GM19467 (cell line): Measurements from ENCODE around the gene BIRC2.
"Not testable (repeated sequence)": the region's sequence is repeated elsewhere in the genome, so short reads cannot be mapped to it uniquely, and the experiment has no call there.

Source experiments
- ATAC-seq: cut with Tn5 transposase; IDR thresholded peaks from one replicate; pipeline ENCODE4 v1.9.1; 2021; ENCODE audit warnings: mild to moderate bottlenecking, moderate library complexity; ENCODE audit not compliant: unreplicated experiment

The BIRC2 gene

GRCh38 chr11:102322560-102322959 is 24.5 kb upstream of the BIRC2 start:
- no peak for ATAC-seq

GRCh38 chr11:102323542-102324251 is 23.3 kb upstream of the BIRC2 start:
- ATAC-seq = no peak

GRCh38 chr11:102325088-102325487 is 21.9 kb upstream of the BIRC2 start:
- no peak for ATAC-seq

GRCh38 chr11:102328748-102329147 is 18.3 kb upstream of the BIRC2 start:
- ATAC-seq = no peak

- ATAC-seq = no peak
These were observed 16.8 kb upstream of the BIRC2 start for GRCh38 chr11:102330231-102330630.

- ATAC-seq = no peak
These were observed 15.7 kb upstream of the BIRC2 start for GRCh38 chr11:102331341-102331740.

- no peak for ATAC-seq
These were observed 14.4 kb upstream of the BIRC2 start for GRCh38 chr11:102332611-102332994.

- no peak for ATAC-seq
These were observed 8.5 kb upstream of the BIRC2 start for GRCh38 chr11:102338479-102339010.

- ATAC-seq = not testable (repeated sequence)
These were observed 5.7 kb upstream of the BIRC2 start for GRCh38 chr11:102341311-102341710.

GRCh38 chr11:102341844-102342318 is 5.1 kb upstream of the BIRC2 start:
- ATAC-seq = peak; percentile 45

GRCh38 chr11:102343809-102344208 is 3.2 kb upstream of the BIRC2 start:
- no peak for ATAC-seq

GRCh38 chr11:102345904-102346303 is 1.1 kb upstream of the BIRC2 start:
- no peak for ATAC-seq

- ATAC-seq = no peak
These were observed 612 bp upstream of the BIRC2 start for GRCh38 chr11:102346456-102346747.

- peak; percentile 22 for ATAC-seq
These were observed 702 bp downstream of the BIRC2 start for GRCh38 chr11:102347462-102348370.

- ATAC-seq = no peak
These were observed 10.1 kb downstream of the BIRC2 start for GRCh38 chr11:102357116-102357515.

- no peak for ATAC-seq
These were observed 12.4 kb downstream of the BIRC2 start for GRCh38 chr11:102359372-102359771.

GRCh38 chr11:102360681-102361080 is 13.7 kb downstream of the BIRC2 start:
- ATAC-seq = no peak

- peak; percentile 93 for ATAC-seq
These were observed 14.3 kb downstream of the BIRC2 start for GRCh38 chr11:102361086-102362031.

GRCh38 chr11:102364991-102365390 is 18.0 kb downstream of the BIRC2 start:
- ATAC-seq = no peak

- ATAC-seq = no peak
These were observed 20.4 kb downstream of the BIRC2 start for GRCh38 chr11:102367364-102367763.

GRCh38 chr11:102368472-102368871 is 21.5 kb downstream of the BIRC2 start:
- peak; percentile 100 for ATAC-seq
